HepG2 (cell line): ENCODE measurements around the gene PXDC1. TPM values are rescaled to one million over a fixed set of nuclear protein-coding genes. Genes with fewer than 3 reads are reported as not detected.

Experiments used
- GMEB1 ChIP-seq: sonication (generic); formaldehyde crosslinking; IDR thresholded peaks from 2 replicates; pipeline ENCODE4 v1.5.1; 2020; ENCODE audit warnings: missing genetic modification reagents, mild to moderate bottlenecking, borderline replicate concordance
- GTF3A ChIP-seq: sonication (generic); formaldehyde crosslinking; conservative IDR thresholded peaks from 2 replicates; pipeline ENCODE4 v1.4.0; 2020; ENCODE audit warnings: mild to moderate bottlenecking, missing genetic modification reagents
- HMGXB3 ChIP-seq: sonication (generic); formaldehyde crosslinking; IDR thresholded peaks from 2 replicates; pipeline ENCODE4 v1.4.0; 2020; ENCODE audit warnings: missing genetic modification reagents, borderline replicate concordance
- HMGXB4 ChIP-seq, 2 experiments: sonication (generic) in 1 of 2; formaldehyde crosslinking in 1 of 2; IDR thresholded peaks; 2 replicates each; pipeline versions ENCODE4 v1.4.0 to v1.6.1; 2018 to 2020; ENCODE audit warnings: missing genetic modification reagents in 2 of 2, borderline replicate concordance in 1 of 2, low read depth in 1 of 2, mild to moderate bottlenecking in 1 of 2, missing biosample characterization in 1 of 2
- KLF12 ChIP-seq: sonication (generic); formaldehyde crosslinking; IDR thresholded peaks from 2 replicates; pipeline ENCODE4 v1.4.0; 2020; ENCODE audit warnings: missing genetic modification reagents, borderline replicate concordance
- MATR3 ChIP-seq: sonication (generic); formaldehyde crosslinking; IDR thresholded peaks from 2 replicates; pipeline ENCODE4 v1.4.0; 2020; ENCODE audit warnings: missing genetic modification reagents
- MEF2D ChIP-seq: sonication (generic); formaldehyde crosslinking; IDR thresholded peaks from 2 replicates; pipeline ENCODE4 v1.5.1; 2020; ENCODE audit warnings: mild to moderate bottlenecking, missing genetic modification reagents
- MNT ChIP-seq: fragments of 450-650 bp; IDR thresholded peaks from 2 replicates; pipeline ENCODE4 v1.6.1; 2016
- NCOR1 ChIP-seq: fragments of 200-600 bp; sonication (generic); IDR thresholded peaks from 2 replicates; pipeline ENCODE4 v1.7.0; 2017; ENCODE audit warnings: antibody characterized with exemption, low read length, borderline replicate concordance
- SIX1 ChIP-seq: sonication (generic); formaldehyde crosslinking; IDR thresholded peaks from 2 replicates; pipeline ENCODE4 v1.4.0; 2020; ENCODE audit warnings: missing genetic modification reagents, borderline replicate concordance
- STAT5B ChIP-seq: sonication (generic); formaldehyde crosslinking; IDR thresholded peaks from 2 replicates; pipeline ENCODE4 v1.4.0; 2020; ENCODE audit warnings: missing genetic modification reagents
- THAP11 ChIP-seq: IDR thresholded peaks from 2 replicates; pipeline ENCODE4 v1.6.1; 2016; ENCODE audit warnings: missing biosample characterization, missing genetic modification reagents
- TMF1 ChIP-seq: sonication (generic); formaldehyde crosslinking; IDR thresholded peaks from 2 replicates; pipeline ENCODE4 v1.8.1; 2022; ENCODE audit warnings: low read depth, missing genetic modification reagents
- ZBTB3 ChIP-seq: sonication (generic); formaldehyde crosslinking; IDR thresholded peaks from 2 replicates; pipeline ENCODE4 v1.4.0; 2020; ENCODE audit warnings: low read depth, mild to moderate bottlenecking, moderate library complexity, missing genetic modification reagents, borderline replicate concordance
- ZFYVE20 ChIP-seq: sonication (generic); formaldehyde crosslinking; IDR thresholded peaks from 2 replicates; pipeline ENCODE4 v1.8.0; 2023; ENCODE audit warnings: low read depth, mild to moderate bottlenecking, moderate library complexity, missing genetic modification reagents, borderline replicate concordance
- ZNF639 ChIP-seq: conservative IDR thresholded peaks from 2 replicates; pipeline ENCODE4 v1.6.1; 2018; ENCODE audit warnings: missing genetic modification reagents
- ZNF678 ChIP-seq: sonication (generic); formaldehyde crosslinking; IDR thresholded peaks from 2 replicates; pipeline ENCODE4 v1.4.0; 2020; ENCODE audit warnings: mild to moderate bottlenecking, missing genetic modification reagents
- ZNF766 ChIP-seq: sonication (generic); formaldehyde crosslinking; IDR thresholded peaks from 2 replicates; pipeline ENCODE4 v1.5.0; 2020; ENCODE audit warnings: missing genetic modification reagents, borderline replicate concordance
- polyA plus RNA-seq, 8 experiments: library from polyadenylated mRNA; depleted of rRNA in 3 of 8; stranded (reverse) in 7 of 8; unstranded in 1 of 8; fragments of >200 nt; fragmentation: Illumina TruSeq in 4 of 8; extraction: Trizol in 4 of 8; gene quantifications; 2 replicates each; pipeline versions ENCODE4 v1.2.1 to v1.2.3, GENCODE V29; 2011 to 2016; ENCODE audit warnings: low read depth in 4 of 8, missing spikeins in 1 of 8, mixed read lengths in 1 of 8; ENCODE audit not compliant: insufficient read depth in 1 of 8
- total RNA-seq, 5 experiments: library from RNA; depleted of rRNA; stranded (reverse); fragments of >200 nt; fragmentation: Illumina TruSeq; extraction: Trizol; gene quantifications; 2 replicates each; pipeline ENCODE4 v1.2.3, GENCODE V29; 2016; ENCODE audit warnings: low read depth in 1 of 5

Gene PXDC1
- total and polyA plus RNA-seq, 2 of the 13 experiments (the other 11 are each of a cell fraction or from before 2014, with no cell fraction given) = 32.4 to 34.7 TPM

- TF ChIP-seq GMEB1 (CRISPR knock-in tag) (no peak), ZNF678 (CRISPR knock-in tag) (0 out of 2 replicates have a peak, but pooled peaks have one; percentile 52), MEF2D (CRISPR knock-in tag) (no peak), SIX1 (CRISPR knock-in tag) (no peak), ZFYVE20 (0 out of 2 replicates have a peak, but pooled peaks have one; percentile 44), MNT (no peak), TMF1 (CRISPR knock-in tag) (no peak), THAP11 (CRISPR knock-in tag) (no peak), NCOR1 (no peak), ZBTB3 (no peak), ZNF766 (peak; percentile 20; the same call in 1 of the 2 replicates), HMGXB4 (CRISPR knock-in tag; IDR thresholded peaks at IDR 0.05; ENCODE audit: borderline replicate concordance in 1 of 2, low read depth in 1 of 2) (0 out of 4 replicates have a peak, but pooled peaks of 1 of the 2 experiments have one; percentile 22), STAT5B (CRISPR knock-in tag) (no peak), KLF12 (CRISPR knock-in tag) (no peak), MATR3 (no peak), GTF3A (CRISPR knock-in tag) (no peak), ZNF639 (CRISPR knock-in tag) (no peak), HMGXB3 (no peak; the same call in 1 of the 2 replicates)
These were observed 37.0 kb upstream of the PXDC1 start (continued) for GRCh38 chr6:3788408-3789017.
